GM18868 (cell line): ENCODE results near the gene PRR18.

Source experiments
- ATAC-seq: cut with Tn5 transposase; IDR thresholded peaks from one replicate; pipeline ENCODE4 v1.9.1; 2021; ENCODE audit warnings: mild to moderate bottlenecking, moderate library complexity; ENCODE audit not compliant: unreplicated experiment

Gene PRR18

DNA sequence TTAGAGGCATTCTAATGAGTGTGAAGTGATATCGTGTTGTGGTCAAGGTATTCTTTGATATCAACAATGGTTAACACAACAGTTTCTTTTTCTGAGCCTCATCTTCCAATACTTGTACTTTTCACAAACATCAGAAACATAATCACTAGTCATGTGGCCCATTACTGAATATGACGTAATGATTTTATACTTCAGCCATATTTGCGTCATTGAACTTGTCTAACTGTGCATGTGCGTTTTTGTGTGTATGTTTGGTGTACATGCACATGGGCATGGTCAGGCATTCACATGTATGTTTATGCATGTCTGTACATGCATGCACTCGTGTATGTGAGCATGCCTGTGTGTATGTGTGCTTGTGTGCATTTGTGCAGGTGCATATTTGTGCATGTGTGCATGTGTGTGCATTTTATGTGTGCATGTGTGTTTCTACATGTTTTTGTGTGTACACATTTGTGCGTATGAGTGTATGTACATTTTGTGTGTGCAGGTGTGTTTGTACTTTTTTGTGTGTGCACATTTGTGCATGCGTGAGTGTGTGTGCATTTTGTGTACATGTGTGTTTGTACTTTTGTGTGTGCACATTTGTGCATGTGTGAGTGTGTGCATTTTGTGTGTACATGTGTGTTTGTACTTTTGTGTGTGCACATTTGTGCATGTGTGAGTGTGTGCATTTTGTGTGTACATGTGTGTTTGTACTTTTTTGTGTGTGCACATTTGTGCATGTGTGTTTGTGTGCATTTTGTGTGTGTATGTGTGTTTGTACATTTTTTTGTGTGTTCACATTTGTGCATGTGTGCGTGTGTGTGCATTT lies 29.4 kb downstream of the PRR18 start:
- no peak for ATAC-seq

GRCh38 chr6:166277892-166278578 lies 30.2 kb downstream of the PRR18 start:
- ATAC-seq = peak; percentile 28

DNA sequence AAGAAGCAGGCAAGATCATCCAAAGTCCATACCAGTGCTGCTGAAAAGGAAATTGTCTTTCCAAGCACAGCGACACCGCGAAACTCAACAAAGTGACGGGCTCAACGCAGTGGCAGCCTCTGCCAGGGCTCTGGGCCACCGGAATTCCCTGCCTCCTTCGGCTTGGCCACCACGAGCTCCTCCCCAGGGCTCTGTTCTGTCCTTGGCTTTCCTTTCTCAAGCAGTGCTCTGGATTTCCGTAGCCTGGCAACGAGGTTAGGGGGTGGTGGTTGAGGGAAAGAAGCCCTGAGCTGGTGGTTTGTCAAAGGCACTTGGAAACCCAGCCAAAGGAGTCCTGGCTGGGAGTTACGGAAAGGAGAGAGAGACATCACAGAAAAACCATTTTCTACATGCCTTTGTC lies 31.2 kb downstream of the PRR18 start:
- ATAC-seq = no peak

GRCh38 chr6:166275714-166276166 lies 32.5 kb downstream of the PRR18 start:
- ATAC-seq = peak; percentile 77

DNA sequence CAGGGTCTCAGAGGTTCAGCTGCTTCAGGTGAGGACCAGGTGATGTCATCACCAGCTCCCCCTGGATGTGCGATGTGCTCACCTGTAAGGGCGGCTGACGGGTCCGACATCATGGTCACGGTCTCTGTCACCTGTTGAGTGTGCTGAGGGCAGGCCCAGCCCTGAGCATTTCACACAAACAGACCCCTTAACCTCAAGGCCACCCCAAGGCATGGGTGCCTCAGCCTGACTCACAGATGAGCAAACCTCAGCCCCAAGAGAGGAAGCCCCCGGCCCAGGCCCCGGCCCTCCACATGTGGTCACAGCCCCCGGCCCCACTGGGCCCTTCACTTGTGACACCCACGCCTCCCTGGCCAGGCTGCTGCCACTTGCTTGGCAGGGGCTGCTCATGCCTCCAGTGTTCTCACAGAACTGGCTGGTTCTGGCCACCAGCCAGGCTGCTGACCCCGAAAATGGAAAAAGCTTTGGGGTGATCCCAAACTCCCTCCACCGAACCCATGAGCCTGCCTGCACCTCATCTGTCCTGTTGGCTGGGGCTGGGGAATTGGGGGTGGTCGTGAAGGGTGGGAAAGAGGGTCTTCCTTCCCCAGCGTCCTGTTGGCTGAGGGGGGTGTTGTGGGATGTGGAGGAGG lies 33.3 kb downstream of the PRR18 start:
- no peak for ATAC-seq

- ATAC-seq = no peak
Observed at GRCh38 chr6:166274163-166274562, 34.0 kb downstream of the PRR18 start.

GRCh38 chr6:166271376-166271765 lies 36.8 kb downstream of the PRR18 start:
- ATAC-seq = no peak

- no peak for ATAC-seq
Observed at GRCh38 chr6:166270706-166271375, 37.4 kb downstream of the PRR18 start.

- ATAC-seq = no peak
Observed at GRCh38 chr6:166269301-166270039, 38.7 kb downstream of the PRR18 start.

DNA sequence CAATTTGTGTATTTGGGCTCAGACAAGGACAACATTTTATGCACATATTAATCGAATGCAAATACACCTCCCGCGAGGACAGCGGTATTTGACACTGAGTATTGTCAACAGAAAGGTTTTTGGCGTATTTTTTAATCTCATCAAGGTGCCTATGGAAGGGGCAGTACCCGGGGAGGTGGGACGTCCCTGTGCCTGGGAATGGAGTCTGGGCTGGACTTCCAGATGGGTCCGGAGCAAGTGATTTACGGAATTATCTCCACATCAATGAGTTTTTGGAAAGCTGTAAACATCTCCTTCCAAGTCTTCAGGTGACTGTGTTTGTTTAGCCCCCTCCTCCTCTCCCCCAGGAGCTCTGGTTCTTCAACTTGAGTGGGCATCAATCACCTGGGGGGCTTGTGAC lies 39.8 kb downstream of the PRR18 start:
- no peak for ATAC-seq

DNA sequence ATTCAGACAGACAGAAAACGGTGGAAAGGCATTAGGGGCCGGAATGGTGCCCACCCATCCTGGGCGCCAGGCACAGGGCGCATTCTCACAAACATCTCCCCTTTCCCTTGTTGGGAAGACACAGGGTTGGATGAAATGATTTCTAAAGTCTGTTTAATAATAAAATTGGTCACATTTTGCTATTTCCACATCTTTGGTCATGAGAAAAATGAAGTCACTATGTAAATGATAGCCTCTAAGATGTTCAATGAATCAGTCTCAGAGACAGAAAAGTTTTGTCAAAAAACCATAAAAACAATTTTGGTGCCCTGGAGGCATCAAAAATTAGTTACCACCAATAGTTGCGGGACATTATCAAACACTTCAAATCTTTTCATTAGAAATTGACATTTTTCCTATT lies 40.7 kb downstream of the PRR18 start:
- ATAC-seq = no peak

DNA sequence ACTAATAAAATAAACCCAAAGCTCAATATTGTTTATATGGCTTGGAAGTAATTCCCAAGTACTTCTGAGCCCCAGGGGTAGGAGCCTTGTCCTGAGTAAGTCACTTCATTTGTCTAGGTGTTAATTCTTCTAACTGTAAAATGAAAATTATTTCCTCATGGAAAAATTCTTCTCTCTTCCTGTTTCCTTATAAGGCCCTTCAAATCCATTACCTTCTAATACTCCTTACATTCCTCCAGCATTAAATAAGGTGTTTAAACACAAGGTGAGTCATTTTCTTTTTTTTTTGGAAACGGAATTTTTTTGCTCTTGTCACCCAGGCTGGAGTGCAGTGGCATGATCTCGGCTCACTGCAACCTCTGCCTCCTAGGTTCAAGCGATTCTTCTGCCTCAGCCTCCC lies 41.9 kb downstream of the PRR18 start:
- no peak for ATAC-seq

GRCh38 chr6:166262743-166263515 lies 45.3 kb downstream of the PRR18 start:
- no peak for ATAC-seq

- peak; percentile 48 for ATAC-seq
Observed at GRCh38 chr6:166259296-166259977, 48.8 kb downstream of the PRR18 start.

DNA sequence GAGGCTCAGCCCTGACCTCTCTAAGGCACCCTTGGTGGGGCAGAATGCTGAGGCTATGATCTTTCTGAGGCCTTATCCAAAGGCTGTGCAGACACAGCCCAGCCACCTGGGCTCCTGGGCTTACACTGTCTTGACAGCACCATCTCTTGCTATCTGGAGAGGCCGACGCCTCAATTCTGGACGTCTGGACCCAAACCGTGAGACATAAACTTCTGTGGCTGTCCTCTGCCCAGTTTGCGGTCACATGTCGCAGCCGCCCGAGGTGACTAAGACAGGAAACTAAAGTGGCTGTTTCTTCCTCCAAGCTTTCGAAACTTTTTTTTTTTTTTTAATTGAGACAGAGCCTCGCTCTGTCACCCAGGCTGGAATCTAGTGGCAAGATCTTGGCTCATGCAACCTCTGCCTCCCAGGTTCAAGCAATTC lies 49.3 kb downstream of the PRR18 start:
- ATAC-seq = peak; percentile 64

DNA sequence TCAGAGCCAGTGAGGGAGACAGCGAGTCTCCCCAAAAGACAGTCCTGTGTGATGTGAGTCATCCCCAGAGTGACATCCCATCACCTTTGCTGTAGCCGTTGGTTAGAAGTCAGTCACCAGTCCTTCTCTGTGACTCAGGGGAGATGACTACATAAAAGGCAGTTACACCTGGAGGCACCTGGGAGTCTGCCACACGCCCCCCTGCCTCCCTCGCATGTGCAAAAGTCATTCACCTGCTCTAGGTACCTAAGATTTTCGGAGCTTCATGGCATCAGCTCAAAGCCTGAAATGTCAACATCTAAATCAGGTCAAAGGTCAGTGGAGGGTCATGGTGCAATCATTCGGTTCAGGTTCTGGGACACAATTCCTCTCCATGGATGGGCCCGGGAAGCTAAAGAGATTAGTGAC lies 50.3 kb downstream of the PRR18 start:
- ATAC-seq = peak; percentile 47
